Activated T-cell treated with anti-CD3 and anti-CD28 coated beads for 48 hours (primary cell): Measurements from ENCODE around the gene MAP4K1.

Experiments used
- DNase-seq: peaks from one replicate; pipeline ENCODE4 v3.0.0-alpha.2; 2020; ENCODE audit warnings: low read depth

MAP4K1 gene

DNA sequence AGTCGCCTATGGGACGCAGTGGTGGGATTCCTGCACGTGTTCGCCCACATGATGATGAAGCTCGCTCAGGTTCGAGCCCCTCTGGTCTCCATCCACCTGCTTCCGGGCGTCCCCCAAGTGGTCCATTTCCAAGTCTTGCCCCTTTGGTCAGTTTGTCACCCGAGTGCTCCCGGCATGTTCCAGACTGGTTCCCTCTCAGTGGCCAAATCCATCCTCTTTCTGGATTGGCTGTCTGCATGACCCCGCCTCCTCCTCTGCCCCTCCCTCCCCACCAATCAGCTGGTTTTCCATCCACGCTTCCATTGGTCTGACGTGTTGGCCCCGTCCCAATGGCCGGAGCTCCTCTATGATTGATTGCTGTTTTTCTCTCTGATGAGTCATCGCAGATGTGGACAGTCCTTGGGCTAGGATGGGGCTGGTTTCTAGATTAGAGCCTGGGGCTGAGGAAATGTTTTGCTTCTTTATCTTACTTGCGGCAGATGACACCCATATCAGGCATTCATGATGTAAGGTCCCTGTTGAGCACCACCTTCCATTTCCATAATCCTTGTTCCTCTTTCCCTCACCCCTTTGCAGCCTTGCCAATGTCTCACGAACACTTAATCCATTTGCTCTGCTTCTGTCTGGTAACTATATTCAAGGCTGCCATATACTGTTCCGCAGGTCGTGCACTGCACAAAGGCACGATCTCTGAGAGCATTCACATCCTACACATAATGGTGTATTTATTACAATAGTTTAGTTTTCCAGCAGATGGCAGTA, 73.8 kb downstream of the MAP4K1 start:
- no peak for DNase-seq

- DNase-seq = no peak
Observed at GRCh38 chr19:38543286-38543806, 74.4 kb downstream of the MAP4K1 start.

DNA sequence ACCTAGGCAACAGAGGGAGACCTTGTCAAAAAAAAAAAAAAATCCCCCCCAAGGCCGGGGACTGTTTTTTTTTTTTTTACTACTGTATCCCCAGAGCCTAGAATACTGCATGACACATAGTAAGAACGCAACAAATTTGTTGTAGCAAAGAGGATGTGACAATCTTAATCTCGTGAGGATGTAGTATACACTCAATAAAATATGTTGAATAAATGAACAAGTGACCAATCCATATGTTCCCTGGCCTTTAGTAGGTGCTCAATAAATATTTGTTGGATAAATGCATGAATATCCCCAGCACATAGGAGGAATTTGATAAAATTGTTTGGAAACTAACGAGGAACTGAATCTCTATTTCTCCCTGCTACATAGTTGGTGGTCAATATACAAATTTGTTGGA, 75.7 kb downstream of the MAP4K1 start:
- no peak for DNase-seq

DNA sequence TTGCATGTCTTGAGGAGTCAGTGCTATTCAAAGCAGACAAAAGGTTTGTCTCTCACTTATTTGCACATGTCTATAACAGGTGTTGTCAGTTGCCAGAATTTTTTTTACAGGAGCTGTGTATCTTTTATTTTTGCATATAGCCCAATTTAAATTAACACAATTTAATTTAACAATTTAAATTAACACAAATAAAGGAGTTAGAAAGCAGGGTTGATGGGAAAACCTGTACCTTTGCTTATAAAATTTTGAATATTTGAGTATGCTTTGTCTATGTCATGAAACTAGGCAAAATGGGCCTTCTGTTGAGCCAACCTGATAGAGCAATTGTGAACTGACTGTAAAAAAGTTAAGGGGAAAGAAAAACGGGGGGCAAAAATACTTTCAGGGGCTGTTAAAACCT, 78.0 kb downstream of the MAP4K1 start:
- DNase-seq = no peak

GRCh38 chr19:38538793-38539528, 78.8 kb downstream of the MAP4K1 start:
- DNase-seq = no peak

DNA sequence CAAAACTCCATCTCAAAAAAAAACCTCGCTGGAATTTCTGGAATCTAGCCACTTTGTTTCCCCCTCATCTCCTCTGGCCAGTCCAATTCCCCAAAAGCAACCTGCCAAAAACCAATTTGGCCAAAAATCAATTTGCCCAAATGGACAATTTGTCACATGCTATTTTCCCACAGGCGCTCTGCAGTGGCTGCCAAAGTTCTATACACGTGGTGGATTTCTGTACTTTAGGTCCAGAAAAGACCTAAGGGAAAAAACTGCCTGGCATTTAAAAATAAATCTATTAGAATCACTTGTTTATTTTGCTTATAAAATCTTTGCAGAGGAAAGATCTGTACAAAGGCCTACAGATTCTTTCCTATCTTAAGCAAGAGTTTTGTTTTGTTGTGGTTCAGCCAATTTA, 79.4 kb downstream of the MAP4K1 start:
- DNase-seq = no peak
